Measurements from ENCODE around the gene HIC2. TPM values are rescaled to one million over a fixed set of nuclear protein-coding genes. Genes with fewer than 3 reads are reported as not detected.
"Not testable (repeated sequence)": the region's sequence is repeated elsewhere in the genome, so short reads cannot be mapped to it uniquely, and the experiment has no call there.

Gene HIC2
- total and polyA plus RNA-seq, 2 experiments from 2014 or later, result 0.34 to 1.7 TPM

DNA sequence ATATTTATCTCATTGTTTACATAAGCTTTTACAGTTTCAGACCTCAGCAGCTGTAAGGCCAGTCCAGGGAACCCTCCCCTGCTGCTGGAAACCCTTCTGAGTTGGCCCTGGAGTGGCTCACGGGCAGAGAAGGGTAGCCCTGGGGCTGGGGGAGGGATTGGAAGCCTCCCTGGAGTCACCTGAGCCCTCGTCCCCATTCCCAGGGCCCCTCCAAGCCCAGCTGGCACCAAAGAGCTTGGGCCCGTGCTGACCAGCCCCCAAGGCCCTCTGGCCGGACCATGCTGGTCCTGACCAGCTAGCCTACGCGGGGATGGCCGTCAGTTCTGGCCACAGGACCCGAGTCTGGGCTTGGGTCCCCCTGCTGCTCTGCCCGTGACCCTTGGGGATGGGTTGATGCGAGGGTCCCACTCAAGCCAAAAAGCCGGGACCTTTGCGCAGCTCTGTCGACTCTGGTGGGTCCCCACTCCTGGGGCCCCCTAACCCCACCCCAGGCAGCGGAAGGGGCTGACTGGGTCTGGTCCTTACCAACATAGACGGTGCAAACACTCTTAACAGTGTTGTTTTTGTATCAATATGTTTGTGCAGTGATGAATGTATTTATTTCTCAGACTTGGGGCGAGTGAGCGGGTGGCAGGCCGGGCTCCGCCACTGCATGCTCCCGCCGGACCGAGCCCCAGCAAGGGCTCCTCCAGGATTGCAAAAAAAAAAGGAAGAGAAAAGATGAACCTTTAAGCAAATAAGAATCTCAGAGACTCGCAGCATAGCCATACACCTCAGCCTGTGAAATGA is 32.6 kb downstream of the HIC2 start:
- Histone ChIP-seq H3K4me3 (no peak overlapping the region), H3K4me1 (ENCODE audit: insufficient read depth) (no peaks in the 10 kb centered on the region), H2AFZ (no peak overlapping the region), H3K9me2 (ENCODE audit: insufficient read depth) (no peaks in the 10 kb centered on the region), H3K27ac (no peak overlapping the region), H3K9ac (no peak overlapping the region), H3K79me2 (ENCODE audit: insufficient read depth) (no peaks in the 10 kb centered on the region), H3K9me3 (ENCODE audit: low read depth) (no peaks in the 10 kb centered on the region), H3K27me3 (replicated peaks; ENCODE audit: insufficient read depth) (no peaks in the 10 kb centered on the region), H3F3A (ENCODE audit: insufficient read depth) (no peaks in the 10 kb centered on the region), H4K20me1 (ENCODE audit: insufficient read depth) (no peaks in the 10 kb centered on the region), H3K4me2 (ENCODE audit: unreplicated experiment) (no peak overlapping the region), H3K36me3 (ENCODE audit: low read depth) (no peaks in the 10 kb centered on the region)
- DNase-seq, result no peak
- 92 to 95% methylated on average over 20 to 23 of the region's 23 CpGs for WGBS, 2 experiments (ENCODE audit: low coverage in 1 of 2, low lambda C conversion rate in 2 of 2, missing lambda C conversion rate in 2 of 2)
- TF ChIP-seq EZH2phosphoT487 (IDR thresholded peaks at IDR 0.05; ENCODE audit: insufficient read depth, low read depth), result no peak
- no peak for TF ChIP-seq EZH2 (IDR thresholded peaks at IDR 0.05; ENCODE audit: insufficient read depth, poor library complexity, severe bottlenecking)
- in situ Hi-C loops (cut with MboI), result loop anchor here (25.0 kb wide), 1 partner anchor 188 kb away; the partner anchor contains the start of genes CCDC116, SDF2L1 and YDJC

DNA sequence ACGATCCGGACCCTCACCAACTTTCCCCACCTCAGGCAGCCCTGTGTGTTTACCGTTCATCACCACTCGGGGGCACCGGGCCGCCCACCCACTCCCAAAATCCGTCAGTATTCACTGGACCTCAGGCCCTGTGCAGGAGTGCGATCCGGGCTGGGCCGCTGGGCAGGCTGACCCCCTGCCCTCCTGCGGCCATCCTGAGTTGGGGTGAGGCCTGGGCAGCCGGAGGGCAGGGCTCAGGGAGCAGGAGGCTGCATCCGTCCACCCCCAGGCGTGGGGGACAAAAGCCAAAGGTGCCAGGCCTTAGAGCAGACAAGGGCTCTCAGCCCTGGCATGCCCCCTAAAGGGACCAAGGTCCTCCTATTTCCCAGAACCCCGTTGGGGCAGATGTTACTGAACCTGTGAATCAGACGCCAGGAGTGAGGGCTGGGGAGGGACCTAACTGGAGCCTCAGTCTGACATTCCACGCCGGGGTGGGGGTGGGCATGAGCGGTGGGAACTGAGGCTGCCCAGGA is 33.2 kb downstream of the HIC2 start:
- no peak overlapping the region for H3K4me2 ChIP-seq (ENCODE audit: unreplicated experiment)
- WGBS, 2 experiments (ENCODE audit: low coverage in 1 of 2, low lambda C conversion rate in 2 of 2, missing lambda C conversion rate in 2 of 2), result 85 to 91% methylated on average over 16 to 19 of the region's 19 CpGs
- no peaks in the 10 kb centered on the region for H3K79me2 ChIP-seq (ENCODE audit: insufficient read depth)
- no peaks in the 10 kb centered on the region for H3K4me1 ChIP-seq (ENCODE audit: insufficient read depth)
- H3K36me3 ChIP-seq (ENCODE audit: low read depth), result no peaks in the 10 kb centered on the region
- no peak overlapping the region for H3K27ac ChIP-seq
- no peaks in the 10 kb centered on the region for H3K27me3 ChIP-seq (replicated peaks; ENCODE audit: insufficient read depth)
- no peaks in the 10 kb centered on the region for H4K20me1 ChIP-seq (ENCODE audit: insufficient read depth)
- no peaks in the 10 kb centered on the region for H3F3A ChIP-seq (ENCODE audit: insufficient read depth)
- no peaks in the 10 kb centered on the region for H3K9me2 ChIP-seq (ENCODE audit: insufficient read depth)
- no peaks in the 10 kb centered on the region for H3K9me3 ChIP-seq (ENCODE audit: low read depth)
- no peak overlapping the region for H3K4me3 ChIP-seq
- H3K9ac ChIP-seq, result no peak overlapping the region
- no peak overlapping the region for H2AFZ ChIP-seq
- no peak for DNase-seq
- in situ Hi-C loops (cut with MboI), result loop anchor here (25.0 kb wide), 1 partner anchor 187 kb away; the partner anchor contains the start of genes CCDC116, SDF2L1 and YDJC
- TF ChIP-seq EZH2 (IDR thresholded peaks at IDR 0.05; ENCODE audit: insufficient read depth, poor library complexity, severe bottlenecking), result no peak
- TF ChIP-seq EZH2phosphoT487 (IDR thresholded peaks at IDR 0.05; ENCODE audit: insufficient read depth, low read depth), result no peak

- 90 to 92% methylated on average over 9 of the region's 9 CpGs for WGBS, 2 experiments (ENCODE audit: low coverage in 1 of 2, low lambda C conversion rate in 2 of 2, missing lambda C conversion rate in 2 of 2)
- TF ChIP-seq EZH2phosphoT487 (IDR thresholded peaks at IDR 0.05; ENCODE audit: insufficient read depth, low read depth), result no peak
- TF ChIP-seq EZH2 (IDR thresholded peaks at IDR 0.05; ENCODE audit: insufficient read depth, poor library complexity, severe bottlenecking), result no peak
Measured at GRCh38 chr22:21450858-21451353, 33.7 kb downstream of the HIC2 start.

GRCh38 chr22:21451545-21452520 is 34.7 kb downstream of the HIC2 start:
- Histone ChIP-seq H3K27me3 (replicated peaks; ENCODE audit: insufficient read depth) (no peaks in the 10 kb centered on the region), H3K36me3 (ENCODE audit: low read depth) (no peaks in the 10 kb centered on the region), H3K9ac (no peak overlapping the region), H3K9me3 (ENCODE audit: low read depth) (no peaks in the 10 kb centered on the region), H3K79me2 (ENCODE audit: insufficient read depth) (no peaks in the 10 kb centered on the region), H3K4me1 (ENCODE audit: insufficient read depth) (no peaks in the 10 kb centered on the region), H3K27ac (no peak overlapping the region), H3K9me2 (ENCODE audit: insufficient read depth) (no peaks in the 10 kb centered on the region), H3K4me3 (no peak overlapping the region), H3F3A (ENCODE audit: insufficient read depth) (no peaks in the 10 kb centered on the region), H4K20me1 (ENCODE audit: insufficient read depth) (no peaks in the 10 kb centered on the region), H2AFZ (no peak overlapping the region), H3K4me2 (ENCODE audit: unreplicated experiment) (no peak overlapping the region)
- DNase-seq, result no peak
- in situ Hi-C loops (cut with MboI), result loop anchor here (25.0 kb wide), 1 partner anchor 185 kb away; the partner anchor contains the start of genes CCDC116, SDF2L1 and YDJC
- 72 to 75% methylated on average over 7 of the region's 7 CpGs for whole genome bisulfite sequencing, 2 experiments (ENCODE audit: low coverage in 1 of 2, low lambda C conversion rate in 2 of 2, missing lambda C conversion rate in 2 of 2)
- TF ChIP-seq EZH2phosphoT487 (IDR thresholded peaks at IDR 0.05; ENCODE audit: insufficient read depth, low read depth) (no peak), EZH2 (IDR thresholded peaks at IDR 0.05; ENCODE audit: insufficient read depth, poor library complexity, severe bottlenecking) (no peak)

More at GRCh38 chr22:21450858-21451353, 33.7 kb downstream of the HIC2 start:
- H3K9ac ChIP-seq, result no peak overlapping the region
- H3K9me3 ChIP-seq (ENCODE audit: low read depth), result no peaks in the 10 kb centered on the region
- no peak for DNase-seq
- H3K9me2 ChIP-seq (ENCODE audit: insufficient read depth), result no peaks in the 10 kb centered on the region
- H3K4me3 ChIP-seq, result no peak overlapping the region
- no peaks in the 10 kb centered on the region for H4K20me1 ChIP-seq (ENCODE audit: insufficient read depth)
- H3K27me3 ChIP-seq (replicated peaks; ENCODE audit: insufficient read depth), result no peaks in the 10 kb centered on the region
- H3F3A ChIP-seq (ENCODE audit: insufficient read depth), result no peaks in the 10 kb centered on the region
- H3K36me3 ChIP-seq (ENCODE audit: low read depth), result no peaks in the 10 kb centered on the region
- H3K79me2 ChIP-seq (ENCODE audit: insufficient read depth), result no peaks in the 10 kb centered on the region
- H3K4me1 ChIP-seq (ENCODE audit: insufficient read depth), result no peaks in the 10 kb centered on the region
- no peak overlapping the region for H2AFZ ChIP-seq
- no peak overlapping the region for H3K4me2 ChIP-seq (ENCODE audit: unreplicated experiment)
- in situ Hi-C loops (cut with MboI), result loop anchor here (25.0 kb wide), 1 partner anchor 186 kb away; the partner anchor contains the start of genes CCDC116, SDF2L1 and YDJC
- H3K27ac ChIP-seq, result no peak overlapping the region

- not testable (repeated sequence) for H3K4me2 ChIP-seq (ENCODE audit: unreplicated experiment); H3F3A ChIP-seq (ENCODE audit: insufficient read depth); H3K9me3 ChIP-seq (ENCODE audit: low read depth); H3K27me3 ChIP-seq (replicated peaks; ENCODE audit: insufficient read depth); DNase-seq; H2AFZ ChIP-seq; H3K4me3 ChIP-seq; H3K27ac ChIP-seq; H4K20me1 ChIP-seq (ENCODE audit: insufficient read depth); H3K9me2 ChIP-seq (ENCODE audit: insufficient read depth); H3K4me1 ChIP-seq (ENCODE audit: insufficient read depth); H3K79me2 ChIP-seq (ENCODE audit: insufficient read depth); H3K36me3 ChIP-seq (ENCODE audit: low read depth); H3K9ac ChIP-seq
- in situ Hi-C loops (cut with MboI), result loop anchor here (25.0 kb wide), 1 partner anchor 185 kb away; the partner anchor contains the start of genes CCDC116, SDF2L1 and YDJC
- WGBS, 2 experiments (ENCODE audit: low coverage in 1 of 2, low lambda C conversion rate in 2 of 2, missing lambda C conversion rate in 2 of 2), result 96 to 97% methylated on average over 4 of the region's 4 CpGs
Measured at GRCh38 chr22:21452666-21453065, 35.5 kb downstream of the HIC2 start.

GRCh38 chr22:21454998-21455333 is 37.8 kb downstream of the HIC2 start:
- not testable (repeated sequence) for H3K9me2 ChIP-seq (ENCODE audit: insufficient read depth); H3K79me2 ChIP-seq (ENCODE audit: insufficient read depth); H3K4me3 ChIP-seq; H3K36me3 ChIP-seq (ENCODE audit: low read depth); H4K20me1 ChIP-seq (ENCODE audit: insufficient read depth); H3F3A ChIP-seq (ENCODE audit: insufficient read depth); H3K4me2 ChIP-seq (ENCODE audit: unreplicated experiment); H3K4me1 ChIP-seq (ENCODE audit: insufficient read depth); DNase-seq; H3K27ac ChIP-seq; H3K27me3 ChIP-seq (replicated peaks; ENCODE audit: insufficient read depth); H2AFZ ChIP-seq; H3K9ac ChIP-seq; H3K9me3 ChIP-seq (ENCODE audit: low read depth)
- WGBS, 2 experiments (ENCODE audit: low coverage in 1 of 2, low lambda C conversion rate in 2 of 2, missing lambda C conversion rate in 2 of 2), result 91 to 97% methylated on average over 9 of the region's 9 CpGs
- in situ Hi-C loops (cut with MboI), result loop anchor here (25.0 kb wide), 1 partner anchor 182 kb away; the partner anchor contains the start of genes CCDC116, SDF2L1 and YDJC

Data from GM23248 (cell line).